GM12892 (cell line): Measurements from ENCODE around the gene ODAD3.

ENCODE experiments used
- DNase-seq: peaks from one replicate; pipeline ENCODE4 v3.0.0; 2011; ENCODE audit not compliant: insufficient read length
- FAIRE-seq: peaks from 2 replicates; lab custom pipeline; 2011; peaks lifted over from hg19 to GRCh38; lab: Jason Lieb, UNC
- POLR2A ChIP-seq: IDR thresholded peaks from 2 replicates; pipeline ENCODE4 v1.6.1; 2011; ENCODE audit warnings: low read depth, low read length, control low read depth
- POLR2AphosphoS5 ChIP-seq: IDR thresholded peaks from 2 replicates; pipeline ENCODE4 v1.6.1; 2011; ENCODE audit warnings: low read depth, low read length, control low read depth
- TAF1 ChIP-seq: IDR thresholded peaks from 2 replicates; pipeline ENCODE4 v1.6.1; 2011; ENCODE audit warnings: low read depth, mild to moderate bottlenecking, control low read depth, low read length, borderline replicate concordance

ODAD3 gene

GRCh38 chr19:11375143-11375948 is 59.6 kb downstream of the ODAD3 start:
- peak; percentile 34; the same call in 1 of the 2 replicates for TF ChIP-seq TAF1
- TF ChIP-seq POLR2AphosphoS5, result no peak; the same call in 1 of the 2 replicates
- peak; percentile 28; the same call in 1 of the 2 replicates for TF ChIP-seq POLR2A
- DNase-seq (no peak), FAIRE-seq (no peak)

- TF ChIP-seq TAF1 (no peak), POLR2A (peak; percentile 80; the same call in 1 of the 2 replicates), POLR2AphosphoS5 (peak; percentile 74; the same call in 1 of the 2 replicates)
- FAIRE-seq, result peak; percentile 99
- peak; percentile 97 for DNase-seq
These were observed 60.3 kb downstream of the ODAD3 start, which contains the start of gene SWSAP1 for GRCh38 chr19:11374433-11375142. Gene SWSAP1, plus strand, starts transcription at chr19:11374666. Its CDS starts 15 bp downstream, at chr19:11374681.

GRCh38 chr19:11373885-11374432 is 61.0 kb downstream of the ODAD3 start:
- TF ChIP-seq POLR2A (no peak), POLR2AphosphoS5 (no peak), TAF1 (no peak)
- FAIRE-seq, result no peak
- DNase-seq, result no peak

- DNase-seq (peak; percentile 23), FAIRE-seq (peak; percentile 65)
- TF ChIP-seq POLR2AphosphoS5, result no peak
- TF ChIP-seq POLR2A, result no peak
- TF ChIP-seq TAF1, result no peak
These were observed 61.6 kb downstream of the ODAD3 start for GRCh38 chr19:11373166-11373884.

GRCh38 chr19:11370744-11371143 is 64.2 kb downstream of the ODAD3 start:
- FAIRE-seq (no peak), DNase-seq (no peak)
- TF ChIP-seq POLR2A (no peak), POLR2AphosphoS5 (no peak), TAF1 (no peak)
